Loucy (cell line): Measurements from ENCODE around the gene ILDR1.

Experiments used
- EZH2phosphoT487 ChIP-seq: fragments of 200-600 bp; IDR thresholded peaks from 2 replicates; pipeline ENCODE4 v1.6.1; 2018; ENCODE audit warnings: antibody characterized with exemption, mild to moderate bottlenecking, moderate library complexity, borderline replicate concordance
- TF ChIP-seq, protein P1 (sequence below): fragments of 200-600 bp; sonication (generic); conservative IDR thresholded peaks from 2 replicates; pipeline ENCODE4 v1.5.1; 2014; ENCODE audit warnings: mild to moderate bottlenecking, antibody characterized with exemption, low read length

DNA sequence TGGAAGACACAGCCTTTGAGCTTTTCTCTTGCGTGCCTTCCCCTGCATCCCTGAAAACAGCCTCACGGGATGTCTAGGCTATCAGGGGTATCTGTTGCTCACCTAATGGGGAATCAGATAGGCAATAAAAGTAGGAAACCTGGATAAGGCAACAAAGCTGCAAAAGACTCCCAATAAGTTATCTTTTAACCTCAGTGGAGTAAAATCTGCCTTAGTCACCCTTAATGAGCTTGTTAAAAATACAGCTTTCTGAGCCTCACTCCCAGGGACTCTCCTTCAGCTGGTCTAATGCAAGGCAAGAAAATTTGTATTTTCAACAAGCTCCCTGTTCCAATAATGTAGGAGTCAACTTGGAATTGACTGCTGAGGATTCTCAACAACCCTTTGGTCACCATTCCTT is 25.6 kb downstream of the ILDR1 start:
- TF ChIP-seq, protein P1, sequence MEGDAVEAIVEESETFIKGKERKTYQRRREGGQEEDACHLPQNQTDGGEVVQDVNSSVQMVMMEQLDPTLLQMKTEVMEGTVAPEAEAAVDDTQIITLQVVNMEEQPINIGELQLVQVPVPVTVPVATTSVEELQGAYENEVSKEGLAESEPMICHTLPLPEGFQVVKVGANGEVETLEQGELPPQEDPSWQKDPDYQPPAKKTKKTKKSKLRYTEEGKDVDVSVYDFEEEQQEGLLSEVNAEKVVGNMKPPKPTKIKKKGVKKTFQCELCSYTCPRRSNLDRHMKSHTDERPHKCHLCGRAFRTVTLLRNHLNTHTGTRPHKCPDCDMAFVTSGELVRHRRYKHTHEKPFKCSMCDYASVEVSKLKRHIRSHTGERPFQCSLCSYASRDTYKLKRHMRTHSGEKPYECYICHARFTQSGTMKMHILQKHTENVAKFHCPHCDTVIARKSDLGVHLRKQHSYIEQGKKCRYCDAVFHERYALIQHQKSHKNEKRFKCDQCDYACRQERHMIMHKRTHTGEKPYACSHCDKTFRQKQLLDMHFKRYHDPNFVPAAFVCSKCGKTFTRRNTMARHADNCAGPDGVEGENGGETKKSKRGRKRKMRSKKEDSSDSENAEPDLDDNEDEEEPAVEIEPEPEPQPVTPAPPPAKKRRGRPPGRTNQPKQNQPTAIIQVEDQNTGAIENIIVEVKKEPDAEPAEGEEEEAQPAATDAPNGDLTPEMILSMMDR, result no peak
- no peak for TF ChIP-seq EZH2phosphoT487
